Cardiac muscle cell (in vitro differentiated cells and primary cell): ENCODE results near the gene TSPAN9. TPM values are rescaled to one million over a fixed set of nuclear protein-coding genes. Genes with fewer than 3 reads are reported as not detected.

Experiments used
- DNase-seq, 2 donors: peaks; one replicate each; pipeline versions ENCODE4 v3.0.0 to v3.0.0-alpha.2; 2010 to 2017; ENCODE audit warnings: low read depth in 1 of 2, low spot score in 1 of 2
- H3K27ac ChIP-seq: fragments of 200-600 bp; sonication (generic); 2 replicates; pipeline ENCODE4 v1.5.1; 2016
- H3K27me3 ChIP-seq: fragments of 200-600 bp; sonication (generic); 2 replicates; pipeline ENCODE4 v1.6.0; 2016; ENCODE audit warnings: control low read depth
- H3K36me3 ChIP-seq: fragments of 200-600 bp; sonication (generic); 2 replicates; pipeline ENCODE4 v1.5.1; 2016; ENCODE audit warnings: control low read depth
- H3K4me1 ChIP-seq: fragments of 200-600 bp; sonication (generic); 2 replicates; pipeline ENCODE4 v1.8.1; 2017; ENCODE audit warnings: low read depth, mild to moderate bottlenecking, mixed run types
- H3K4me3 ChIP-seq: fragments of 200-600 bp; sonication (generic); 2 replicates; pipeline ENCODE4 v1.5.1; 2016; ENCODE audit warnings: mild to moderate bottlenecking
- H3K9me3 ChIP-seq: fragments of 200-600 bp; sonication (generic); 2 replicates; pipeline ENCODE4 v1.5.1; 2017; ENCODE audit warnings: low read depth, mild to moderate bottlenecking, control low read depth
- polyA plus RNA-seq: library from polyadenylated mRNA; unstranded; fragments of >200 nt; fragmentation: Nextera tagmentation; extraction: Ambion mirVana; gene quantifications from 2 replicates; pipeline ENCODE4 v1.2.1, GENCODE V29; 2016
- total RNA-seq: library from RNA; depleted of rRNA; stranded (reverse); fragments of >200 nt; gene quantifications from 2 replicates; pipeline ENCODE4 v1.2.3, GENCODE V29; 2016
- TF ChIP-seq, protein P1 (sequence below): IDR thresholded peaks from 2 replicates; pipeline ENCODE4 v1.5.1; 2012; ENCODE audit warnings: low read depth, mild to moderate bottlenecking, low read length

Gene TSPAN9
- total and polyA plus RNA-seq, 2 experiments from 2014 or later: 13.3 to 199 TPM

DNA sequence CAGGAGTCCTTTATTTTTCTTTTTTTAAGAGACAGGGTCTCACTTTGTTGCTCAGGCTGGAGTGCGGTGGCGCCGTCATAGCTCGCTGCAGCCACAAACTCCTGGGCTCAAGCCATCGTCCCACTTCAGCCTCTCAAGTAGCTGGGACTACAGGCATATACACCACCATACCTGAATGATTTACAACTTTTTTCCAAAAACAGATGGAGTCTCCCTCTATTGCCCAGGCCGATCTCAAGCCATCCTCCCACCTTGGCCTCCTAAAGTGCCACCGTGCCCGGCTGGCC is 205.1 kb downstream of the TSPAN9 start:
- Histone ChIP-seq H3K27me3 (no peaks in the 10 kb centered on the region), H3K27ac (peak overlapping the region; percentile 84), H3K9me3 (no peaks in the 10 kb centered on the region), H3K4me3 (no peak overlapping the region), H3K4me1 (peaks cover 14% of the 10 kb centered on the region), H3K36me3 (peaks cover 4% of the 10 kb centered on the region)
- TF ChIP-seq, protein P1, sequence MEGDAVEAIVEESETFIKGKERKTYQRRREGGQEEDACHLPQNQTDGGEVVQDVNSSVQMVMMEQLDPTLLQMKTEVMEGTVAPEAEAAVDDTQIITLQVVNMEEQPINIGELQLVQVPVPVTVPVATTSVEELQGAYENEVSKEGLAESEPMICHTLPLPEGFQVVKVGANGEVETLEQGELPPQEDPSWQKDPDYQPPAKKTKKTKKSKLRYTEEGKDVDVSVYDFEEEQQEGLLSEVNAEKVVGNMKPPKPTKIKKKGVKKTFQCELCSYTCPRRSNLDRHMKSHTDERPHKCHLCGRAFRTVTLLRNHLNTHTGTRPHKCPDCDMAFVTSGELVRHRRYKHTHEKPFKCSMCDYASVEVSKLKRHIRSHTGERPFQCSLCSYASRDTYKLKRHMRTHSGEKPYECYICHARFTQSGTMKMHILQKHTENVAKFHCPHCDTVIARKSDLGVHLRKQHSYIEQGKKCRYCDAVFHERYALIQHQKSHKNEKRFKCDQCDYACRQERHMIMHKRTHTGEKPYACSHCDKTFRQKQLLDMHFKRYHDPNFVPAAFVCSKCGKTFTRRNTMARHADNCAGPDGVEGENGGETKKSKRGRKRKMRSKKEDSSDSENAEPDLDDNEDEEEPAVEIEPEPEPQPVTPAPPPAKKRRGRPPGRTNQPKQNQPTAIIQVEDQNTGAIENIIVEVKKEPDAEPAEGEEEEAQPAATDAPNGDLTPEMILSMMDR: no peak
- no peak for DNase-seq

DNA sequence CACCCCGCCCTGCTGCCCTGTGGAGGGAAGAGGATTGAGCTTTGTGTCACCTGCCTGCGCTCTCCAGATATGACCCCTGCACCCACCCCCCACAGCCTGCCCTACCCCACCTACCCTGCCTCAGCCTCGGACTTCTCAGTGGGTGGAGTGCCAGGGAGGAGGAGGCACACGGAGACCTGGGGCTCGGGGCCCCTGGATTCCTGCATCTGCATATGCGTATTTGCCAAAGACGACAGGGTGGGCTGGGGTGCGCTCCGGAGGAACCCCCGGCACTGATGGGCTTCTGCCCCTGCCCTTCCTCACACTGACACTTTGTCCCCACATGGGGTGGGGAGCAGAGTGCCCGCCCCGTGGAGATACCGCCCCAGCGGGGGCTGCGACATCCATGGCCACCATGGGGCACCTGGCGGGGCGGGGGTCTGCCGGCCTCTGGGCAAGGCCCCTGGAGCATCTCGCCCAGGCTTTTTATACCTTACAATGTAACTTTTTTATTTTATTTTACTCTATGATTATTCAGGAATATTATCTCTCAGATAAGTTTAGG is 206.0 kb downstream of the TSPAN9 start:
- Histone ChIP-seq H3K36me3 (peaks cover 4% of the 10 kb centered on the region), H3K27me3 (no peaks in the 10 kb centered on the region), H3K27ac (no peak overlapping the region), H3K4me1 (peaks cover 14% of the 10 kb centered on the region), H3K9me3 (no peaks in the 10 kb centered on the region), H3K4me3 (no peak overlapping the region)
- TF ChIP-seq, protein P1: no peak
- DNase-seq: no peak

DNA sequence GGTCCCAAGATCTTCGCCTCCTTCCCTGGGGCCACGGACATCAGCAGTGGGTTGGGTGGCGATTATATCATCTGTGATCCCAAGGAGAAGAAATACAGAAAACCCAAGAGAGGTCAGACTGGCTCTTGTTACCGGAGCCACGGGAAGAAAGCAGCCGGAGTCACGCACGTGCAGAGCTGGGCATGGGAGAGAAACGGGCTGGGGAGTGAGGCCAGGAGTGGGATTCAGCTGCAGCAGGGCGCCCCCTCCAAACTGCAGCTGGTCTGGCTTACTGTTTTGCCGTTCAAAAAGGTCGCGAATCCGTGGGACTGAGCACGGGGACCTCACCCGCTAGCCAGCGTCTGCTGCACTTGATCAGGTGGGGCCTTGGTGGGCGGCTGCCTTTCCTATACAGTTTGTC is 207.2 kb downstream of the TSPAN9 start:
- Histone ChIP-seq H3K9me3 (no peaks in the 10 kb centered on the region), H3K4me1 (peaks cover 14% of the 10 kb centered on the region), H3K27me3 (no peaks in the 10 kb centered on the region), H3K27ac (no peak overlapping the region), H3K36me3 (peaks cover 4% of the 10 kb centered on the region), H3K4me3 (no peak overlapping the region)
- DNase-seq: no peak
- TF ChIP-seq, protein P1: no peak

DNA sequence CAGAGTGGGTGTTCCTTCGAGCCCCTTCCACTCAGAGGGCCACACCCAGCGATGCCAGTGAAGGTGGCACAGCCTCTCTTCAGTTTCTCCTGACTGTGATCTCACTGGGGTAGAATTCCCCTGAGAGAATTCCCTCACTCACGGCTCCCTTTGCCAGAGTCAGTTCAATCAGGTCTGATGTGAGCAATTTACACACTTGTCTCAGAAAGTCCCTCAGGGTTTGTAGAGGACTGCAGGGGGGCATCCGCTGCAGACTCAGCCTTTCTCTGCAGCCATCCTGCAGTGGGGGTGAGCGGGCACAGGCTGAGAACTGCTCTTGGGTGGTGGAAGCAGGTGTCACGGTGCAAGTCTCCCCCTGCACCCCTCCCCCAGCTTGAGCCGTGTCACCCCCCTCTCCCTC is 208.4 kb downstream of the TSPAN9 start:
- Histone ChIP-seq H3K4me3 (no peak overlapping the region), H3K4me1 (peaks cover 14% of the 10 kb centered on the region), H3K9me3 (no peaks in the 10 kb centered on the region), H3K27ac (no peak overlapping the region), H3K27me3 (no peaks in the 10 kb centered on the region), H3K36me3 (peaks cover 4% of the 10 kb centered on the region)
- DNase-seq: no peak
- TF ChIP-seq, protein P1: no peak

DNA sequence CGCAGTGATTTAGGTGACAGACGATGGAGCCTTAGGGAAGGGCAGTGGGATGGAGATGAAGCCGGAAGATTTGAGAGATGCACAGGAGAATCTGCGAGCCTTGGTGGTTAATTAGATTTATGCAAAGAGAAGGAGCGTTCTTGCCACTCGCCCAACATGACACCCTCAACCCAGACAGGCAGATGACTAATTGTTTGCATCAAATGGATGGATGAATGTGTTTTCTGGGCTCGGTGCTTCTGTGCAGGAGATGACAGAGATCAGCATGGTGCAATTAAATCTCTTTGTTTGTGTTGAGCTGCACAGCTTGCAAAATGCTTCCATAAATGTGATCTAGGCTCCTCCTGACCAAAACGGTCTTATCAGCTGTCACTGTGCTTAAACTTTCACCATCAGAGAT is 211.5 kb downstream of the TSPAN9 start:
- Histone ChIP-seq H3K9me3 (no peaks in the 10 kb centered on the region), H3K27ac (no peak overlapping the region), H3K4me3 (no peak overlapping the region), H3K36me3 (no peaks in the 10 kb centered on the region), H3K4me1 (no peaks in the 10 kb centered on the region), H3K27me3 (no peaks in the 10 kb centered on the region)
- no peak for DNase-seq
- TF ChIP-seq, protein P1: no peak

DNA sequence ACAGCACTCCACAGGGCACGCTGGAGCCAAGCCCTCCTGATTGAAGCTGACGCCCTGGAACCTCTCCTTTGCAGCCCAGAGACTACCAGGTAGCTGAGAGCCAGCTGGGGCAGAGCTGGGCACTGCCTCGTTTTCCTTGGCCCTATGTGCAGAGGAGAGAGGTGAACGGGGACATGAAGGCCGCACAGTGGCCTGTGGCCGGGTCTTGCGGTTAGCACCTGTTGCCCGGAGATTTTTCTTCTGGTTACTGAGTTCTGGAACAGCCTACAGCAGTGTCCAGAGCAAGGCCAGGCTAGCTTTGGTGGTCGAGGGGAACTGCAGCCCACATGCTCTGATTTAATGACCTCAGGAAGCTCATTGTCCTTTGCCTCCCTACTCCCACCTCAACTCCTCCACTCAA is 212.5 kb downstream of the TSPAN9 start:
- Histone ChIP-seq H3K9me3 (no peaks in the 10 kb centered on the region), H3K4me3 (no peak overlapping the region), H3K27ac (no peak overlapping the region), H3K4me1 (no peaks in the 10 kb centered on the region), H3K36me3 (no peaks in the 10 kb centered on the region), H3K27me3 (no peaks in the 10 kb centered on the region)
- TF ChIP-seq, protein P1: no peak
- DNase-seq: no peak
